ENCODE data around the gene PSMD5.

PSMD5 gene

DNA sequence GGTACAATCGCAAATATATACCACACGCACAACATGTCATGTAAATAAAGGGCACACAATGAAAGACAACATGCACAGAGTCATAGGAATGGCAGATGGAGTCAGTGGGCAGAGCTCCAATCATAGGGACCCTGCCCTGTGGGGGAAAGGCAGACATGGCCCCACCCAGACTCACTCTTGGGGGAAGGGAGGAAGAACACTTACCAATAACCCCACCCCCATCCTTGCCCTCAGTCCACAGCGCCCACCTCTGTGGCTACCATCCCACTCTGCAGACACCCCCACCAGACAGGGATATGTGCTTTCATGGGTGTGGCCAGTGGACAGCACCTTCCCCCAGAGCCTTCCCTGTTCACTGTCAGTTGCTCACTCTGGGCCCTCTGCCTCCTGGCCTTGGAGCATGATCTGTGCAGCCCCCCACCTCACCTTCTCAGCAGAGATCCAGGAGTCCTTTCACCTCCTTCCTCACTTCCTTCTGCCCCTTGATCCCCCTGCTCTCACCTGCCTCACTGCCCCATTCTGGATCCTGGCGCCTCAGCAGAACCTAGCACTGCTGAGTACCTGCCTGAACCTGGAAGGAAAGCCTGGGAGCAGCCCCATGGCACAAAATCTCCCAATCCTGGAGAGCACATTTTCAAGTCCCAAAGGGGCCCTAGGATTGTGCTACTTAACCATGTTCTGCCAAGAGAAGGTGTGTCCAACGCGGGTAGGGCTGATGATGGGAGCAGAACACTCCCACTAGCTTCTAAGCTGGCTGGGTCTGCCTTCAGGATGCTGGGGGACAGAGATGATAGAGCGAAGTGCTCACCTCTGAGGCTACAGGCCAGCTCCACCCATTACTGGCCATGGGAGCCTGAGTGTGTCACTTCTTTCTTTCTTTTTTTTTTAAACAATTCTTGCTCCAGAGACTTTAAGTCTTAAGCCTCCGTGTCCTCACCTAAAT, 35.7 kb upstream of the PSMD5 start:
- no peaks in the 10 kb centered on the region for H3K9me3 Mint-ChIP-seq

DNA sequence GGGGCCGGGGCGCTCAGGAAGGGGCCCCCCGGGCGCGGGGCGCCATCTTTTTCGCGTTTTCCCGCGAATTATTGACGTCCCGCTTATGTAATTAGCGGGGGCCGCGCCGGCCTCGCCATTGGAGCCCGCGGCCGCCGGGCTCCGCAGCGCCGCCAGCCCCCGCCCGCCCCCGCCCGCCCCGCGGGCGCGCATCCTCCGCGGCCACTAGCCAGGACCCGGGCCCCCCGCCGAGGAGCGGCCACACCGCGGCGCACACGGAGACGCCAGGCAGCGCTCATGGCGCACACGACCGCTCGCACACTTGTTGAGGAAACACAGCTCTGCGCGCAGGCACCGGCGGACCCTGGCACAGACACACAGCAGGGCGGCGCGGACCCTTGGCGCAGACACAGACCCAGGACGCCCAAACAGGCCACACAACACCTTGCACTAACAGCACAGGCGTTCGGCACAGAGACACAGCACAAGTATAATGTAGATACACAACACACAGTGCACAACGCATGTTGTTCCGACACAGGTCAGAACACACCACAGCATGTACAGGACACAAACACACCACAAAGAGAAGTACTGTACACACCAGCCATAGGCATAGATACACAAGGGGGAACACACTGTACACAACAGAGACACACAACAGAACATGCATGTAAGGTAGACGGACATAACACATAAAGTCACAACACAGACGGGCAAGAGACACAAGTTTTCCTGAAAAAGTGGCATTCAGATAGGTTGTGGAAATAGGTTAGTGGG, 34.7 kb upstream of the PSMD5 start:
- H3K27me3 Mint-ChIP-seq, result no peaks in the 10 kb centered on the region
- peaks cover 43% of the 10 kb centered on the region for H3K36me3 Mint-ChIP-seq (ENCODE audit: low read depth)
- peak overlapping the region; percentile 95 for H3K27ac Mint-ChIP-seq
- no peaks in the 10 kb centered on the region for H3K9me3 Mint-ChIP-seq
- H3K4me3 Mint-ChIP-seq, result peak overlapping the region; percentile 91
- H3K4me1 Mint-ChIP-seq (ENCODE audit: low read depth), result peaks cover 83% of the 10 kb centered on the region

More for the DNA sequence above, 35.7 kb upstream of the PSMD5 start:
- peaks cover 33% of the 10 kb centered on the region for H3K36me3 Mint-ChIP-seq (ENCODE audit: low read depth)
- peaks cover 83% of the 10 kb centered on the region for H3K4me1 Mint-ChIP-seq (ENCODE audit: low read depth)
- H3K27me3 Mint-ChIP-seq, result no peaks in the 10 kb centered on the region
- H3K4me3 Mint-ChIP-seq, result peak overlapping the region; percentile 91
- H3K27ac Mint-ChIP-seq, result peak overlapping the region; percentile 95

DNA sequence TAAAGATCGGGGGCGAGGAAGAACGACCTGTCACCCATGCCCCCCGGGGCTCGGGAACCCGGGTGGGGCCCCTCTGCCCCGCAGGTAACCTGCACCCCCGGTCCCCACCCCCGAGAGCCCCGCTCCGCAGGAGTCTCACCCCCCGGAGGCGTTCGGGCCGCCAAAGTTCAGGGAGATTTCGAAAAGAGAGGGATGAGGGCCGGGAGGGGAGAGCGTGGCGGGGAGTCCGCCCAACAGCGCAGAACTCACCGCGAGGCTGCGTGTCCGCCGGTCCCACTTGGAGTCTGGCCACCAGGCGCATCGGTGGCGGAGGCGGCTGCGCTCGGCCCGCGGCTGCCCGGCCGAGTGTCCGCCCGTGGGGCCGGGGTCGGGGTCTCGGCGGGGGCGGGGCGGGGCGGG, 34.1 kb upstream of the PSMD5 start, which contains the start of gene PHF19:
Gene PHF19, minus strand, starts transcription at position 347 of the 399 bp plus-strand sequence. CDS start 2,447 bp downstream, outside the sequence.
- H3K27ac Mint-ChIP-seq, result peak within 1 kb of the TSS; percentile 95
- no peaks in the 10 kb centered on the region for H3K9me3 Mint-ChIP-seq
- H3K4me1 Mint-ChIP-seq (ENCODE audit: low read depth), result peaks cover 84% of the 10 kb centered on the region
- peaks cover 49% of the 10 kb centered on the region for H3K36me3 Mint-ChIP-seq (ENCODE audit: low read depth)
- H3K4me3 Mint-ChIP-seq, result peak within 1 kb of the TSS; percentile 91
- no peaks in the 10 kb centered on the region for H3K27me3 Mint-ChIP-seq

DNA sequence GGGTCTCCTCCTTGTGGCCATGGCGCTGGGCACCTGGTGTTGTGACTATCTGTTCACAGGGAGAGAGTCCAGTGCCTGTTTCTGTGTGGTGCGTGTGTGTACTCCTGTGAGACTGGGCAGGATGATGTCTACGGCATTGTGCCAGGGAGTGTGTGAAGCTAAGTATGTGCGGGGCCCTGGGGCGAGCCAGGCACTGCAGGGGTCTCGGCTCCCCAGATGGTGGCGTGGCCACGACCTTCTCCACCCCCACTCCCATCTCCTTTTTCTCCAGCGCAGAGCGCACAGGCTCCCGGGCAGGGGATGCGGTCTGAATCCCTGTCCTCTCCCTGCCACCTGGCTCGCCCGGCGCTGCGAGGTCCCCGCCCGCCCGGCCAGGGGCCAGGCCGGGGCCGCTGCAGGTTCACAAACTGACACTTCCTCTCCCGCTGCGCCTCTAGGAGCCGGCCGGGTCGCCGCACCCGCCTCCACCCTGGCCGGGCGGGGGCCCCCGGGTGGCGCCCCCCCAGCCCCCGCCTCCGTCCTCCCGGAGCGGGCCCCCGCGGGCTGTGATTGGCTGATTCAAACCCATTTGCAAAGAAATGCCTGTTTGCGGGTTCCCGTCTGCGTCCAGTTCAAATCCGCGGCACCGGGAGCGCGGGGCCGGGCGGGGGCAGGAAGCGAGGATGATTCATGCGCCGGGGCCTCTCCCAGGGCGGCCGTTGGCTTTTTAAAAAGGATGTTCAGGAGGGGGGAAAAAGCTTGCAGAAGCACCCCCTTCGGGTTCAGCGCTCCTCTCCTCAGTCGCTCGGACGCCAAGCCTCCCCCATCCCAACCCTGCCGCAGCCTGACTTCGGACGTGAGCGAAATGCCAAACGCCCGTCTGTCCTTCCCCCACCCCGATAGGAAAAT, 33.5 kb upstream of the PSMD5 start:
- H3K4me3 Mint-ChIP-seq, result peak overlapping the region; percentile 91
- H3K9me3 Mint-ChIP-seq, result no peaks in the 10 kb centered on the region
- H3K27ac Mint-ChIP-seq, result peak overlapping the region; percentile 91
- peaks cover 82% of the 10 kb centered on the region for H3K4me1 Mint-ChIP-seq (ENCODE audit: low read depth)
- peaks cover 55% of the 10 kb centered on the region for H3K36me3 Mint-ChIP-seq (ENCODE audit: low read depth)
- H3K27me3 Mint-ChIP-seq, result no peaks in the 10 kb centered on the region

DNA sequence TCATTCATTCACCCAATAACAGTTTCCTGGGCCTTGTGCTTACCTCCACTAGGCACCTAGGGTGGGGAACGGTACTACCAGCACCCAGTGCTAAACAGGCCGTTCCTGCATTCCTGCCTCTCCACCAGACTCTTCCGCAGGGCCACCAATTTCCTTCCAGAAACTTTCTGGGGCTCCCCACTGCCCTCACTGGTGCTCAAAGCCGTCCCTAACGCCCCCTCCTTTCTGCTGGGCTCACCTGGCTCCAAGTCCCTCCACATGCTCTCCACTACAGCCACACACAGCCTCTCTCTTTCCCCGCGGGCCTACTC, 32.9 kb upstream of the PSMD5 start:
- Mint-ChIP-seq H3K27me3 (no peaks in the 10 kb centered on the region), H3K36me3 (ENCODE audit: low read depth) (peaks cover 61% of the 10 kb centered on the region), H3K27ac (peak overlapping the region; percentile 91), H3K9me3 (no peaks in the 10 kb centered on the region), H3K4me1 (ENCODE audit: low read depth) (peaks cover 81% of the 10 kb centered on the region), H3K4me3 (peak overlapping the region; percentile 91)

DNA sequence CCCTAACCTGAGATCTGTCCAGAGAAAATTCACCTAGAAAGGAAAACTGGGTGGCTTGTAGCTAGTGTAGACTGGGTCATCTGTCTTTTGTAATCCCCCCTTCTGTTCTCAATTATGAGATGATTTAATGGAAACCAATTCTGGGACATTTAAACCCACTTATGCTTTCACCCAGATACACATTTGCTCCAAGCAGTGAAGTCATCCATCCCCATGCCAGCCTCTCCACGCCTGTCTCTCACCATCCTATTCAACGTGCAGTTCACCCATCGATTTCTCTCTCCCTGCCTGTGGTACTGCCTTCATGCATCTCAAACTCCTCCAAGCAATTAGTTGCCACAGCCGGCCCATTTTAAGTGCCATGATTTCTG, 32.5 kb upstream of the PSMD5 start:
- peak overlapping the region; percentile 91 for H3K4me3 Mint-ChIP-seq
- peaks cover 79% of the 10 kb centered on the region for H3K4me1 Mint-ChIP-seq (ENCODE audit: low read depth)
- no peaks in the 10 kb centered on the region for H3K9me3 Mint-ChIP-seq
- H3K36me3 Mint-ChIP-seq (ENCODE audit: low read depth), result peaks cover 65% of the 10 kb centered on the region
- peak overlapping the region; percentile 91 for H3K27ac Mint-ChIP-seq
- no peaks in the 10 kb centered on the region for H3K27me3 Mint-ChIP-seq

DNA sequence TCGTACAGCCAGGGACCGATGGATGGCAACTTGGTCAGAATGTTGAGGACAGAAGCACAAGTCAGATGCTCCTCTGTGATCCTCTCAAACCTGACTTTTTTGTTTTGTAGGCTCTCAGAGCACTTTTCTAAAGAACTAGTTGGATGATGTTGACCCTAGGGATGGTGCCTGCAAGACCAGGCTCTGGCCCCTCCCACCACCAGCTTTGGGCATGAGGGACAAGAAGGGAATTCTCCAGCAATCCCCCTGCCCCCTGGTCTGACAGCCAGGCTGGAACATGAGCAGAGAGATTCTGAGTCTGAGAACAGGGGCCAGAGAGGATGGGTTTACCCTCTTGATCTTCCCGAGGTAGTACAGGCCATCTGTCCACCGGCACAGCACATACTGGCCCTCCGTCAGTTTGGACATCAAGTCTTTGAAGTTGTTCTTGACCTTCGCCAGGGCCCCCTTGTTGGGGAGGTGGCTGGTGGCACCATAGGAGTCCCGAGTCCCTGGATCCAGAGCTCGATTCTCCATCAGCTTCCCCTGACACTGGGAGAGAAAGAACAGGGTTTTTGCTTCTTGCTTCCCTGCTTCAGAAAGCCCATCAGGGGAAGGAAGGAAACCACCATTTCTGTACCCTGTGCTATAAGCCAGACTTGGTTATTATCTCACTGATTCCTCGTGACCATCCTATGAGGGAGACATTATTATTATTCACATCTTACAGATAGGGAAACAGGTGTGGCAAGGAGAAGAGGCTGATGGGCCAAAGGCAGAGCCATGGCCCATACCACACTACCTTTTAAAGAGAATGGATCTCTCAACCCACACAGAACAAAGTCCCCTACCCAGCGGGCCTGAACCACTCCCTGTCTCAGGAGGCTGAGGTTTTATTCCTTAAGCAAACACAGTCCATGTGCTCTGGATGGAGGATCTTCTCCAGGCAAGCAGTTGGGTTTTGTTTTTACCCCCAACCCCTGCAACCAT, 31.8 kb upstream of the PSMD5 start:
- Mint-ChIP-seq H3K9me3 (no peaks in the 10 kb centered on the region), H3K36me3 (ENCODE audit: low read depth) (peaks cover 70% of the 10 kb centered on the region), H3K4me1 (ENCODE audit: low read depth) (peaks cover 79% of the 10 kb centered on the region), H3K27me3 (no peaks in the 10 kb centered on the region), H3K4me3 (peak overlapping the region; percentile 91), H3K27ac (peak overlapping the region; percentile 91)

DNA sequence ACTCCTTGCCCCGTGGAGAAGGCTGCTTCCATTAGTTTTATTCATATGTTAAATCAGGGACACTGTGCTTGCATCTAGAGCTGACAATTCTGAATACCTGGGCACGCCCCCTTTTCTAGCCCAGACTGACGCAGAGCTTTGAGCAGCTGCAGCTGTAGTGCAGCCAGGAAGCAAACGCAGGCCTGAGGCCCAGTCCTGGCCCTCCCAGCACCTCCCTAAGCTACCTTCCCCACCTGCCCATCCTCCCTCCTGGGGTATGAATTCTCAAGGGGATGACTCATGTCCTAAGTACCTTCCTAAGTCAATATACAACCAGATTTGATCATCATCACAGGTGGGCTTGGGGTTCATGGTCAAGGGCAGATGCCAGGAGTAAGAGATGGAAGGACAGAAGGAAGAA, 30.8 kb upstream of the PSMD5 start:
- H3K4me1 Mint-ChIP-seq (ENCODE audit: low read depth), result peaks cover 76% of the 10 kb centered on the region
- no peaks in the 10 kb centered on the region for H3K27me3 Mint-ChIP-seq
- no peaks in the 10 kb centered on the region for H3K9me3 Mint-ChIP-seq
- peaks cover 75% of the 10 kb centered on the region for H3K36me3 Mint-ChIP-seq (ENCODE audit: low read depth)
- peak overlapping the region; percentile 16 for H3K4me3 Mint-ChIP-seq
- H3K27ac Mint-ChIP-seq, result peak overlapping the region; percentile 91

DNA sequence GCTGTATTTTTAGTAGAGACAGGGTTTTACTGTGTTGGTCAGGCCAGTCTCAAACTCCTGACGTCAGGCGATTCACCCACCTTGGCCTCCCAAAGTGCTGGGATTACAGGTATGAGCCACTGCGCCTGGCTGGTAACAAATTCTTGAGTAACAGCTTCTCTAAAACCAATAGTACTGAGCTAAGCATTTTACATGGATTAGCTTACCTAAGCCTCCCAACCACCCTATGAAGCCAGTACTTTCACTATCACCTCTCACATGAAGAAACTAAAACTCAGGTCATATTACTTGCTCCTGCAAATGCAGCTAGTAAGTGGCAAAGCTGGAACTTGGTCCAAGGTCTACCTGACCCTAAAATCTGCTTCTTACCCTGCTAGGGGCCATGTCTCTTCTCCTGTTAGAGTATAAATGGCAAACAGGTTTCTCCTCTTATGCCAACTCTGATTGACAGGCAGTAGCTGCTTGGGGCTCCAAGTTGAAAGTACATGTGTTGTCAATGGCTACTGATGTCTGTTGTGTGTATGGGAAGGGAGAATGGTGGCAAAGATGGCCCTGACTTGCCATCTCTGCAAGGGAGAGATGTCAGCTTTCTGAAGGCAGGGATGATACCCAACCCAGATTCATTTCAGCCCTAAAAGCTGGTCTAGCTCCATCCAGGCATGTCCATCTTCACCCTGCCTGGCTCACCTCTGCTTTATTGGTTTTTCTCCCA, 30.2 kb upstream of the PSMD5 start:
- Mint-ChIP-seq H3K4me3 (no peak overlapping the region), H3K9me3 (no peaks in the 10 kb centered on the region), H3K27me3 (no peaks in the 10 kb centered on the region), H3K27ac (peak overlapping the region; percentile 91), H3K36me3 (ENCODE audit: low read depth) (peaks cover 79% of the 10 kb centered on the region), H3K4me1 (ENCODE audit: low read depth) (peaks cover 76% of the 10 kb centered on the region)

DNA sequence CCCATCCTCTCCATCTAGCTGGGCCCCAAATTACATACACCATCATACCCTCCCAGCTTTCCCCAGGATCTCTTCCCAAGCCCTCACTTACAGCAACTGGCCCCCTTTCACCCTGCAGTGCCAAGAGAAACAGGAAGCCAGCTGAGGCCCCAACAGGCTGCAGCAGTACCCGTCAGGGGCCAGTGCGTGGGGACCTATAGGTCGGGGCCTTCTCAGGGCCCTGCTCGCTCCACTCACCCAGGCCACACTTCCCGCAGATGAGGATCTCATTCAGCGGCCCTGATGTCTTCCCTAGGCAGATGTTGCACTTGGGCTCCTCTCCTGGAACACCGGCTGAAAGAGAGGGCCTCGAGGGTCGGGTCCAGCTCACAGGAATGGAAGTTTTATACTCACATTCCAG, 27.5 kb upstream of the PSMD5 start:
- peaks cover 63% of the 10 kb centered on the region for H3K4me1 Mint-ChIP-seq (ENCODE audit: low read depth)
- peaks cover 87% of the 10 kb centered on the region for H3K36me3 Mint-ChIP-seq (ENCODE audit: low read depth)
- no peaks in the 10 kb centered on the region for H3K27me3 Mint-ChIP-seq
- no peaks in the 10 kb centered on the region for H3K9me3 Mint-ChIP-seq
- H3K4me3 Mint-ChIP-seq, result peak overlapping the region; percentile 20
- peak overlapping the region; percentile 95 for H3K27ac Mint-ChIP-seq

DNA sequence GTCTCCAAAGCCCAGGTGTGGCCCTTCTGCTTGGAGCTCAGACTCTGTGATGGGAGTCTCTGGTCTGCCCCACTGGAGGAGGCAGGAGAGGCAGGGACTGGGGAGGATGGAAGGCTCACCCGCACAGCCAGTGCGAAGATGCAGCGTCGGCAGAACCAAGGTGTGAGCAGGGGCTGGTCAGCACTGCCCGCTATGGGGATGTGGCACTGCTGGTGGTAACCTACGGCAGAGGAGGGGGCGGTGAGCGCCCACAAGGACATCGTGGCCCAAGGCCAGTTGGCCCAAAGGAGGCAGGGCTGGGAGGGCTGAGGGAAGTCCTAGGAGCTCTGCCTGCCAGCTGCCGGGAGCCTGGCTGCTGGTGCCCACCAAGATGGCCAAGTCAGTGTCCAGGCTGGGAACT, 27.0 kb upstream of the PSMD5 start:
- peak overlapping the region; percentile 88 for H3K4me3 Mint-ChIP-seq
- no peaks in the 10 kb centered on the region for H3K27me3 Mint-ChIP-seq
- H3K9me3 Mint-ChIP-seq, result no peaks in the 10 kb centered on the region
- peak overlapping the region; percentile 95 for H3K27ac Mint-ChIP-seq
- peaks cover 59% of the 10 kb centered on the region for H3K4me1 Mint-ChIP-seq (ENCODE audit: low read depth)
- H3K36me3 Mint-ChIP-seq (ENCODE audit: low read depth), result peaks cover 82% of the 10 kb centered on the region

DNA sequence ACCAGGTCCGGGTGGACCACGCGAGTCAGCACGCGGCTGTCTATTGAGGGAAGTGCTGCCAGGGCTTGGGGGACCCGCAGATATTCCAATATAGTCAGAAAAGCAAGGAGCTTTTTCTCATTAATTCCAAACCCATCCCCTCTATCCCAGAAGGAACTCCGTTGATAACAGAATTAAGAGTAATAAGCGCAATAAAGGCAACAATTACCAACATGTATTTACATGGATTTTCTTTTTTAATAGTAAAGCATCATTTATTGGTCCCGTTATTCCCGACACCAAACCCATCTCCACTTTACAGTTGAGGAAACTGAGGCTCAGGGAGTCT, 26.6 kb upstream of the PSMD5 start:
- H3K9me3 Mint-ChIP-seq, result no peaks in the 10 kb centered on the region
- peak overlapping the region; percentile 88 for H3K4me3 Mint-ChIP-seq
- peaks cover 79% of the 10 kb centered on the region for H3K36me3 Mint-ChIP-seq (ENCODE audit: low read depth)
- H3K27me3 Mint-ChIP-seq, result no peaks in the 10 kb centered on the region
- H3K4me1 Mint-ChIP-seq (ENCODE audit: low read depth), result peaks cover 55% of the 10 kb centered on the region
- H3K27ac Mint-ChIP-seq, result peak overlapping the region; percentile 95

DNA sequence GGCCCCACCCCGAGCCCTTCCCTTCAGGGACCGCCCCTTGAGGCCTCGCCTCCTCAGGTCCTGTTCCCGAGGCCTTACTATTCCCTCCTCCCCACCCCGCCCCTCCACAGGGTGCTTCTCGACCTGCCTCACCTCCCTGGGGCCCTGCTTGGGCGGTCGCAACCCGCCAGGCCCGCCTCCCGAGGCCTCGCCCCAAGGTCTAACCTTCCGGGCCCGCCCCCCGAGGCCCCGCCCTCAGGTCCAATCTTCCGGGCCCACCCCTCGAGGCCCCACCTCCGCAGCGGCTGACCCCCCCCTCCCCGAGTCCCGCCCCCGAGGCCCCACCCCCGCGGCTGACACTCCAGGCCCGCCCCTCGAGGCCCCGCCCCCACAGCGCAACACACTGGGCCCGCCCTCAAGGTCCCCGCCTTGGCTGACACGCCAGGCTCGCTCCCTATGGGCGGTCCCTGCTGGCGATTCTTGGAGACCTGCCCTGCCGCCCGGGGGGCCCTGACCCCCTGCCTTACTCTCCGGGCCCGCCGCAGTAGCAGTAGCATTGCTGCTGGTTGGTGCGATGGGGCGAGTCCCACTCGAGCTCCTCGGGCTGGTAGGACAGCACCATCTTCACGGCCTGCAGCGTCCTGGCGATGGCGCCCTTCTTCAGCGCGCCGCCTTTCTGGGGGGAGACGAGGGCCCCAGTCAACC, 26.1 kb upstream of the PSMD5 start:
- Mint-ChIP-seq H3K27ac (peak overlapping the region; percentile 95), H3K9me3 (no peaks in the 10 kb centered on the region), H3K27me3 (no peaks in the 10 kb centered on the region), H3K4me3 (peak overlapping the region; percentile 88), H3K4me1 (ENCODE audit: low read depth) (peaks cover 49% of the 10 kb centered on the region), H3K36me3 (ENCODE audit: low read depth) (peaks cover 79% of the 10 kb centered on the region)

All from stimulated activated naive CD8-positive, alpha-beta T cell treated with anti-CD3 and anti-CD28 coated beads, Interleukin-15, Interleukin-2, amounts not matched to agents 100 ng/mL and 50 ng/mL, for 24 hours (primary cell).